Lung (tissue), 12 donors: Measurements from ENCODE around the gene LPIN1. TPM values are rescaled to one million over a fixed set of nuclear protein-coding genes. Genes with fewer than 3 reads are reported as not detected.
A peak's percentile ranks its signal among the peaks of the same experiment; 100 is the strongest.

Experiments used
- ATAC-seq: fragments of 200-7000 bp; cut with Tn5 transposase; one replicate; pipeline ENCODE4 v1.9.1; 2020; ENCODE audit warnings: moderate number of reproducible peaks; ENCODE audit not compliant: insufficient read depth, low FRiP score
- DNase-seq, 3 donors: peaks; one replicate each; pipeline ENCODE4 v3.0.0-alpha.2; 2013 to 2017
- H3K27ac ChIP-seq, 2 donors: one replicate each; pipeline ENCODE4 v1.5.1; 2013; ENCODE audit warnings: mild to moderate bottlenecking in 2 of 2, moderate library complexity in 2 of 2, control low read depth in 1 of 2, inconsistent platforms in 1 of 2, low read depth in 1 of 2, low read length in 1 of 2
- H3K27me3 ChIP-seq, 3 donors: one replicate each; pipeline ENCODE4 v1.5.1; 2013; ENCODE audit warnings: low read length in 2 of 3; ENCODE audit not compliant: control insufficient read depth in 3 of 3, insufficient read depth in 3 of 3
- H3K36me3 ChIP-seq, 4 donors: one replicate each; pipeline ENCODE4 v1.5.1; 2013; ENCODE audit warnings: low read length in 4 of 4, mild to moderate bottlenecking in 1 of 4, moderate library complexity in 1 of 4; ENCODE audit not compliant: control insufficient read depth in 4 of 4, insufficient read depth in 4 of 4
- H3K4me1 ChIP-seq, 5 donors: one replicate each; pipeline ENCODE4 v1.5.1; 2013; ENCODE audit warnings: low read length in 5 of 5, mild to moderate bottlenecking in 2 of 5, moderate library complexity in 1 of 5; ENCODE audit not compliant: control insufficient read depth in 5 of 5, insufficient read depth in 5 of 5
- H3K4me3 ChIP-seq: one replicate; pipeline ENCODE4 v1.5.1; 2013; ENCODE audit warnings: mild to moderate bottlenecking, control low read depth, moderate library complexity
- H3K9ac ChIP-seq, 2 donors: one replicate each; pipeline ENCODE4 v1.5.1; 2013; ENCODE audit warnings: low read length in 2 of 2, control low read depth in 1 of 2; ENCODE audit not compliant: insufficient read depth in 1 of 2
- H3K9me3 ChIP-seq, 4 donors: one replicate each; pipeline ENCODE4 v1.5.1; 2013; ENCODE audit warnings: low read length in 3 of 4, mild to moderate bottlenecking in 1 of 4, moderate library complexity in 1 of 4; ENCODE audit not compliant: control insufficient read depth in 4 of 4, insufficient read depth in 3 of 4
- CTCF ChIP-seq: IDR thresholded peaks from 2 replicates; pipeline ENCODE4 v1.5.1; 2012; ENCODE audit warnings: mild to moderate bottlenecking; ENCODE audit errors: control extremely low read depth, extremely low read depth
- WGBS, 2 donors: extraction: QIAGEN DNeasy Blood & Tissue Kit; methylation state at CpG; one replicate each; pipeline ENCODE4 v1.1.7; 2013; 5-methylcytosine and 5-hydroxymethylcytosine counted together
- polyA plus RNA-seq, 2 donors: library from polyadenylated mRNA; stranded (reverse); fragments of 200-250 nt; gene quantifications; one replicate each; pipeline ENCODE4 v1.2.1, GENCODE V29; 2013
- total RNA-seq, 2 donors: library from RNA; depleted of rRNA in 1 of 2; stranded (reverse); fragments of >200 nt in 1 of 2; gene quantifications; one replicate each; pipeline ENCODE4 v1.2.1, GENCODE V29; 2014 to 2021
- donor health status: control.
- donor health status: control.
- donor health status: Bipolar disorder and iron deficiency.
- donor health status: healthy.
- donor health status: DM: yes; HTN: yes; CAD: no.

Gene LPIN1
- total and polyA plus RNA-seq, 4 donors, result 14.7 to 43.4 (median 26.0) TPM

DNA sequence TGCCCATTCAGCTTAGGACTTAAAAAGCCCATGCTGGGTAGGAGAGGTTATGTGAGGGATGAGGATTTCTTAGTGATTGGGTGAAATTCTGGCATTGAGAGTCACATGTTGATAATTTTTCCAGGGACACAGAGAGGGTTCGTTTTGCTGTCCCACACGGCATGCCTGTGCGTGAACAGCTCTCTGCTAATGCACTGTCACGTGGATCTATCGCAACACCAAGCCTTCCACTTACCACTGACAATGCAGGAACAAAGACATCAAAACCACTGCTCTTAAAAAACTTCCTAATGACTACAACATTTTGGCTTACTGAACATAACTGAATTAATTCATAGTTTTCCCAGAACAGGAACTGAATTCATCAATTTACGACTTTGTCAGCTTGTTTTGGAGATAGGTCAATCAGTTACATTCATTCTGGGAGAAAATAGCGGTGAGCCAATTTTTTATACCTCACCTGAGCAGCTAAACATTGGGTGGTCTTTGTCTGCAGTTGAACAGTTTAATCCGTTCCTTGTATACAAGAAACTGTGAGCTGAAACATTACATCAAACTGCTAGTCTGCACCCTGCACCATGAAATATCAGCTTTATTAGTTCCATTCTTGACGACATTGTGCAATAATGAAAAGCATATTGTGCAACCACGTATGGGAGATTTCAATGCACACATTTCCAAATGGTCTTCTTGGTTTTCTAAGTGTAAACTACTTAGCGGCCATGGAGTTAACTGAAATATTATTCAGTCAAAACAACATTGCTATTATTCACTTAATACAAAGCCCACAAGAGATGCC, 127.1 kb downstream of the LPIN1 start:
- TF ChIP-seq CTCF, result no peak
- peak overlapping the region in 1 of 2 donors; percentile 63 for H3K9ac ChIP-seq
- H3K9me3 ChIP-seq, result no peaks in the 10 kb centered on the region
- H3K27me3 ChIP-seq, result no peaks in the 10 kb centered on the region
- WGBS, 2 donors, result 31 to 57% methylated on average over 11 of the region's 11 CpGs
- no peak for ATAC-seq
- H3K27ac ChIP-seq, result no peak overlapping the region
- no peaks in the 10 kb centered on the region for H3K36me3 ChIP-seq
- H3K4me1 ChIP-seq, result peaks cover 0 to 21% (median 4%) of the 10 kb centered on the region in 5 donors
- H3K4me3 ChIP-seq, result no peak overlapping the region
- DNase-seq, result peak; percentile 62 to 98 (median 95)

DNA sequence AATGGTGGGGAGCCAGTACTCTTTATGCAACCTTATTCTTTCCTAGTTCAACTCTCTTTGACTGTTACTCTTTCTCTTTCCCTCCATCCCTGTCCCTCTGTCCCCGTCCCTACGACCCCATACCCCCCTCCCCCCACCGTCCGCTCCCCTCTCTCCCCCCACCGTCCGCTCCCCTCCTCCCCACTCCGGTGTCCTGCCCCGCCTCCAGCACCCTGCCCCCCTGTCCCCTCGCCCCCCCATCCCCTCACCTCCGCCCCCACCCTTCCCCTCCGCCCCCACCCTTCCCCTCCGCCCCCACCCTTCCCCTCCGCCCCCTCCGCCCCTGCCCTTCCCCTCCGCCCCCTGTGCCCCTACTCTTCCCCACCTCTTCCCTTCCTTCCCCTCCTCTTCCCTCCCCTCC, 128.4 kb downstream of the LPIN1 start:
- Histone ChIP-seq H3K36me3 (no peaks in the 10 kb centered on the region), H3K9me3 (no peaks in the 10 kb centered on the region), H3K27me3 (no peaks in the 10 kb centered on the region), H3K27ac (no peak overlapping the region), H3K4me1 (peaks cover 0 to 21% (median 4%) of the 10 kb centered on the region in 5 donors), H3K4me3 (no peak overlapping the region), H3K9ac (no peak overlapping the region)
- ATAC-seq (no peak), DNase-seq (no peak)
- WGBS, 2 donors, result 88 to 94% methylated on average over 13 to 15 of the region's 15 CpGs
- TF ChIP-seq CTCF, result no peak

GRCh38 chr2:11875481-11875880, 129.0 kb downstream of the LPIN1 start:
- peaks cover 0 to 21% (median 4%) of the 10 kb centered on the region in 5 donors for H3K4me1 ChIP-seq
- no peaks in the 10 kb centered on the region for H3K9me3 ChIP-seq
- no peak overlapping the region for H3K9ac ChIP-seq
- ATAC-seq, result no peak
- WGBS, 2 donors, result 74 to 77% methylated on average over 2 of the region's 2 CpGs
- H3K27me3 ChIP-seq, result no peaks in the 10 kb centered on the region
- H3K27ac ChIP-seq, result no peak overlapping the region
- no peak overlapping the region for H3K4me3 ChIP-seq
- TF ChIP-seq CTCF, result no peak
- DNase-seq, result peak in 1 of 3 donors; percentile 12
- H3K36me3 ChIP-seq, result no peaks in the 10 kb centered on the region

- H3K9ac ChIP-seq, result no peak overlapping the region
- ATAC-seq, result no peak
- H3K36me3 ChIP-seq, result no peaks in the 10 kb centered on the region
- WGBS, 2 donors, result 95 to 97% methylated on average over 6 of the region's 6 CpGs
- H3K4me3 ChIP-seq, result no peak overlapping the region
- H3K4me1 ChIP-seq, result peaks cover 0 to 21% (median 4%) of the 10 kb centered on the region in 5 donors
- no peaks in the 10 kb centered on the region for H3K9me3 ChIP-seq
- no peak for DNase-seq
- no peak for TF ChIP-seq CTCF
- H3K27me3 ChIP-seq, result no peaks in the 10 kb centered on the region
- no peak overlapping the region for H3K27ac ChIP-seq
Measured at GRCh38 chr2:11876436-11876835, 130.0 kb downstream of the LPIN1 start.
